Measurements from ENCODE around the gene NME4.

The NME4 gene

GRCh38 chr16:399340-400019, 2.5 kb downstream of the NME4 start:
- Mint-ChIP-seq H3K27me3 (ENCODE audit: low read depth) (no peaks in the 10 kb centered on the region), H3K27ac (peak overlapping the region in 1 of 3 experiments; percentile 58), H3K36me3 (ENCODE audit: low read depth) (no peaks in the 10 kb centered on the region), H3K4me3 (peak overlapping the region; percentile 61 to 90 (median 85)), H3K4me1 (peaks cover 11% of the 10 kb centered on the region), H3K9me3 (no peaks in the 10 kb centered on the region)
- TF ChIP-seq CTCF (IDR thresholded peaks at IDR 0.05; ENCODE audit: unreplicated experiment in 3 of 3), result no peak

GRCh38 chr16:400061-400591, 3.1 kb downstream of the NME4 start:
- peaks cover 11% of the 10 kb centered on the region for H3K4me1 Mint-ChIP-seq
- no peaks in the 10 kb centered on the region for H3K36me3 Mint-ChIP-seq (ENCODE audit: low read depth)
- H3K27ac Mint-ChIP-seq, result peak overlapping the region; percentile 42 to 72 (median 68)
- H3K27me3 Mint-ChIP-seq (ENCODE audit: low read depth), result no peaks in the 10 kb centered on the region
- no peaks in the 10 kb centered on the region for H3K9me3 Mint-ChIP-seq
- peak overlapping the region; percentile 85 to 90 (median 88) for H3K4me3 Mint-ChIP-seq
- TF ChIP-seq CTCF (IDR thresholded peaks at IDR 0.05; ENCODE audit: unreplicated experiment in 3 of 3), result no peak

GRCh38 chr16:401468-402348, 4.7 kb downstream of the NME4 start, which contains the start of gene DECR2:
DECR2 (plus strand) TSS chr16:401885; CDS start chr16:401964, 79 bp downstream.
- Mint-ChIP-seq H3K4me1 (peaks cover 2% of the 10 kb centered on the region), H3K9me3 (no peaks in the 10 kb centered on the region), H3K4me3 (peak within 1 kb of the TSS; percentile 85 to 90 (median 88)), H3K27me3 (ENCODE audit: low read depth) (no peaks in the 10 kb centered on the region), H3K36me3 (ENCODE audit: low read depth) (no peaks in the 10 kb centered on the region), H3K27ac (peak within 1 kb of the TSS in 2 of 3 experiments; percentile 72 to 87)
- TF ChIP-seq CTCF (IDR thresholded peaks at IDR 0.05; ENCODE audit: unreplicated experiment in 3 of 3), result peak; percentile 42 to 56 (median 48)

GRCh38 chr16:404971-405486, 8.0 kb downstream of the NME4 start:
- Mint-ChIP-seq H3K4me1 (no peaks in the 10 kb centered on the region), H3K9me3 (no peaks in the 10 kb centered on the region), H3K27ac (no peak overlapping the region), H3K36me3 (ENCODE audit: low read depth) (peaks cover 7% of the 10 kb centered on the region), H3K4me3 (no peak overlapping the region), H3K27me3 (ENCODE audit: low read depth) (no peaks in the 10 kb centered on the region)
- no peak for TF ChIP-seq CTCF (IDR thresholded peaks at IDR 0.05; ENCODE audit: unreplicated experiment in 3 of 3)

GRCh38 chr16:405548-406506, 8.8 kb downstream of the NME4 start:
- no peak for TF ChIP-seq CTCF (IDR thresholded peaks at IDR 0.05; ENCODE audit: unreplicated experiment in 3 of 3)
- no peak overlapping the region for H3K27ac Mint-ChIP-seq
- peaks cover 7% of the 10 kb centered on the region for H3K36me3 Mint-ChIP-seq (ENCODE audit: low read depth)
- H3K9me3 Mint-ChIP-seq, result no peaks in the 10 kb centered on the region
- no peaks in the 10 kb centered on the region for H3K27me3 Mint-ChIP-seq (ENCODE audit: low read depth)
- H3K4me1 Mint-ChIP-seq, result no peaks in the 10 kb centered on the region
- H3K4me3 Mint-ChIP-seq, result no peak overlapping the region
